DOHH2 (cell line): ENCODE results near the gene PCBP3.

Source experiments
- H3F3A ChIP-seq: fragments of 200-600 bp; sonication (generic), shearing (Covaris generic); 2 replicates; pipeline ENCODE4 v1.6.0; 2016; ENCODE audit warnings: antibody characterized with exemption, mild to moderate bottlenecking; ENCODE audit not compliant: control insufficient read depth, insufficient read depth
- H3K27ac ChIP-seq: fragments of 200-600 bp; sonication (generic); 2 replicates; pipeline ENCODE4 v1.5.1; 2014; ENCODE audit warnings: low read depth, mild to moderate bottlenecking, low read length, moderate library complexity
- H3K27me3 ChIP-seq: fragments of 200-600 bp; sonication (generic); 2 replicates; pipeline ENCODE4 v1.6.1; 2014; ENCODE audit warnings: mild to moderate bottlenecking, low read length, mixed read lengths; ENCODE audit not compliant: control insufficient read depth
- H3K36me3 ChIP-seq: fragments of 200-600 bp; sonication (generic); 2 replicates; pipeline ENCODE4 v1.6.1; 2014; ENCODE audit warnings: mild to moderate bottlenecking, low read length, moderate library complexity, mixed read lengths; ENCODE audit not compliant: control insufficient read depth
- H3K4me1 ChIP-seq: fragments of 200-600 bp; sonication (generic); 2 replicates; pipeline ENCODE4 v1.6.1; 2014; ENCODE audit warnings: mild to moderate bottlenecking, low read length, mixed read lengths; ENCODE audit not compliant: control insufficient read depth
- H3K4me2 ChIP-seq: fragments of 200-600 bp; sonication (generic); 2 replicates; pipeline ENCODE4 v1.6.0; 2014; ENCODE audit warnings: mild to moderate bottlenecking, low read length, moderate library complexity
- H3K4me3 ChIP-seq: fragments of 200-600 bp; sonication (generic); 2 replicates; pipeline ENCODE4 v1.5.1; 2014; ENCODE audit warnings: mild to moderate bottlenecking, low read length, mixed read lengths
- H3K79me2 ChIP-seq: fragments of 200-600 bp; sonication (generic); 2 replicates; pipeline ENCODE4 v1.6.1; 2014; ENCODE audit warnings: mild to moderate bottlenecking, low read length, mixed read lengths; ENCODE audit not compliant: control insufficient read depth
- H3K9me2 ChIP-seq: fragments of 200-600 bp; sonication (generic); replicated peaks from 2 replicates; pipeline ENCODE4 v1.6.1; 2014; ENCODE audit warnings: mild to moderate bottlenecking, low read length, mixed read lengths; ENCODE audit not compliant: control insufficient read depth
- H3K9me3 ChIP-seq: fragments of 200-600 bp; sonication (generic); 2 replicates; pipeline ENCODE4 v1.6.1; 2014; ENCODE audit warnings: antibody characterized with exemption, low read length, mixed read lengths; ENCODE audit not compliant: control insufficient read depth, insufficient read depth
- H4K20me1 ChIP-seq: fragments of 200-600 bp; sonication (generic); 2 replicates; pipeline ENCODE4 v1.6.0; 2014; ENCODE audit warnings: low read depth, mild to moderate bottlenecking, antibody characterized with exemption, low read length, moderate library complexity; ENCODE audit not compliant: control insufficient read depth, insufficient read depth
- EZH2phosphoT487 ChIP-seq: fragments of 200-600 bp; sonication (generic); IDR thresholded peaks from 2 replicates; pipeline ENCODE4 v1.6.1; 2017; ENCODE audit warnings: borderline replicate concordance, mild to moderate bottlenecking, antibody characterized with exemption, low read length, moderate library complexity, mixed read lengths
- TF ChIP-seq, protein P1 (sequence below): fragments of 200-600 bp; sonication (generic); IDR thresholded peaks from one replicate; pipeline ENCODE4 v1.5.1; 2014; ENCODE audit warnings: antibody characterized with exemption, mild to moderate bottlenecking, low read depth, low read length; ENCODE audit not compliant: poor library complexity, severe bottlenecking

Gene PCBP3

GRCh38 chr21:45929449-45929848 is 285.9 kb downstream of the PCBP3 start:
- H3K4me1 ChIP-seq, result no peaks in the 10 kb centered on the region
- H3K79me2 ChIP-seq, result no peaks in the 10 kb centered on the region
- no peaks in the 10 kb centered on the region for H4K20me1 ChIP-seq
- H3K36me3 ChIP-seq, result no peaks in the 10 kb centered on the region
- no peaks in the 10 kb centered on the region for H3F3A ChIP-seq
- TF ChIP-seq, protein P1, sequence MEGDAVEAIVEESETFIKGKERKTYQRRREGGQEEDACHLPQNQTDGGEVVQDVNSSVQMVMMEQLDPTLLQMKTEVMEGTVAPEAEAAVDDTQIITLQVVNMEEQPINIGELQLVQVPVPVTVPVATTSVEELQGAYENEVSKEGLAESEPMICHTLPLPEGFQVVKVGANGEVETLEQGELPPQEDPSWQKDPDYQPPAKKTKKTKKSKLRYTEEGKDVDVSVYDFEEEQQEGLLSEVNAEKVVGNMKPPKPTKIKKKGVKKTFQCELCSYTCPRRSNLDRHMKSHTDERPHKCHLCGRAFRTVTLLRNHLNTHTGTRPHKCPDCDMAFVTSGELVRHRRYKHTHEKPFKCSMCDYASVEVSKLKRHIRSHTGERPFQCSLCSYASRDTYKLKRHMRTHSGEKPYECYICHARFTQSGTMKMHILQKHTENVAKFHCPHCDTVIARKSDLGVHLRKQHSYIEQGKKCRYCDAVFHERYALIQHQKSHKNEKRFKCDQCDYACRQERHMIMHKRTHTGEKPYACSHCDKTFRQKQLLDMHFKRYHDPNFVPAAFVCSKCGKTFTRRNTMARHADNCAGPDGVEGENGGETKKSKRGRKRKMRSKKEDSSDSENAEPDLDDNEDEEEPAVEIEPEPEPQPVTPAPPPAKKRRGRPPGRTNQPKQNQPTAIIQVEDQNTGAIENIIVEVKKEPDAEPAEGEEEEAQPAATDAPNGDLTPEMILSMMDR, result no peak
- TF ChIP-seq EZH2phosphoT487, result no peak
- H3K27me3 ChIP-seq, result no peaks in the 10 kb centered on the region
- H3K4me2 ChIP-seq, result no peak overlapping the region
- no peaks in the 10 kb centered on the region for H3K9me2 ChIP-seq
- no peak overlapping the region for H3K4me3 ChIP-seq
- H3K27ac ChIP-seq, result no peak overlapping the region
- H3K9me3 ChIP-seq, result peaks cover 11% of the 10 kb centered on the region; the same call in 1 of the 2 replicates

- Histone ChIP-seq H3K9me3 (peaks cover 11% of the 10 kb centered on the region; the same call in 1 of the 2 replicates), H4K20me1 (no peaks in the 10 kb centered on the region), H3K9me2 (no peaks in the 10 kb centered on the region), H3K4me1 (no peaks in the 10 kb centered on the region), H3K27ac (no peak overlapping the region), H3K79me2 (no peaks in the 10 kb centered on the region), H3K4me3 (no peak overlapping the region), H3K4me2 (no peak overlapping the region), H3F3A (no peaks in the 10 kb centered on the region), H3K27me3 (no peaks in the 10 kb centered on the region), H3K36me3 (no peaks in the 10 kb centered on the region)
- TF ChIP-seq EZH2phosphoT487, result no peak
- TF ChIP-seq, protein P1, result no peak
Measured at GRCh38 chr21:45930231-45930760, 286.8 kb downstream of the PCBP3 start.

- Histone ChIP-seq H3K79me2 (no peaks in the 10 kb centered on the region), H4K20me1 (no peaks in the 10 kb centered on the region), H3F3A (no peaks in the 10 kb centered on the region), H3K4me3 (no peak overlapping the region), H3K27ac (no peak overlapping the region), H3K36me3 (no peaks in the 10 kb centered on the region), H3K4me1 (no peaks in the 10 kb centered on the region), H3K9me2 (no peaks in the 10 kb centered on the region), H3K9me3 (peaks cover 10% of the 10 kb centered on the region; the same call in 1 of the 2 replicates), H3K4me2 (no peak overlapping the region), H3K27me3 (no peaks in the 10 kb centered on the region)
- no peak for TF ChIP-seq EZH2phosphoT487
Measured at GRCh38 chr21:45930792-45931191, 287.3 kb downstream of the PCBP3 start.

GRCh38 chr21:45931397-45931969 is 288.0 kb downstream of the PCBP3 start:
- no peaks in the 10 kb centered on the region for H3K36me3 ChIP-seq
- TF ChIP-seq, protein P1, result no peak
- no peak for TF ChIP-seq EZH2phosphoT487
- H3K27ac ChIP-seq, result no peak overlapping the region
- no peak overlapping the region for H3K4me2 ChIP-seq
- H3F3A ChIP-seq, result no peaks in the 10 kb centered on the region
- H3K79me2 ChIP-seq, result no peaks in the 10 kb centered on the region
- no peaks in the 10 kb centered on the region for H3K27me3 ChIP-seq
- H3K9me2 ChIP-seq, result no peaks in the 10 kb centered on the region
- no peaks in the 10 kb centered on the region for H4K20me1 ChIP-seq
- H3K4me1 ChIP-seq, result no peaks in the 10 kb centered on the region
- H3K9me3 ChIP-seq, result peaks cover 5% of the 10 kb centered on the region; the same call in 1 of the 2 replicates
- no peak overlapping the region for H3K4me3 ChIP-seq
